ENCODE measurements around the gene APOM. TPM values are rescaled to one million over a fixed set of nuclear protein-coding genes. Genes with fewer than 3 reads are reported as not detected.

The APOM gene
- total RNA-seq, 1 experiment from 2014 or later = 3.5 TPM

- Mint-ChIP-seq H3K36me3 (peaks cover 29% of the 10 kb centered on the region), H3K4me1 (peaks cover 37% of the 10 kb centered on the region), H3K9me3 (no peaks in the 10 kb centered on the region), H3K27ac (peak overlapping the region; percentile 83), H3K27me3 (ENCODE audit: low read depth) (no peaks in the 10 kb centered on the region), H3K4me3 (peak overlapping the region; percentile 89)
- no peak for TF ChIP-seq MXD4 (CRISPR knock-in tag; IDR thresholded peaks at IDR 0.05; ENCODE audit: borderline replicate concordance)
- TF ChIP-seq SP1 (CRISPR knock-in tag; conservative IDR thresholded peaks at IDR 0.05) = no peak
- TF ChIP-seq E2F1 (CRISPR knock-in tag; IDR thresholded peaks at IDR 0.05) = no peak
- no peak for TF ChIP-seq CBFB (CRISPR knock-in tag; IDR thresholded peaks at IDR 0.05; ENCODE audit: low read depth)
- ATAC-seq (no peak; the same call in 1 of the 2 replicates), DNase-seq (ENCODE audit: low spot score) (no peak)
- POLR2A ChIA-PET = interaction anchor here (0.9 to 1.4 kb wide), 5 partner anchors 8 to 79 kb away, joined by 3 to 11 read pairs (median 4); partner anchors contain the start of genes ABHD16A, BAG6 and MSH5
- CTCF ChIA-PET = interaction anchor here (1.0 to 2.2 kb wide), 12 partner anchors 8 to 293 kb away, joined by 3 to 14 read pairs (median 8); partner anchors contain the start of genes ATP6V1G2, BAG6, CLIC1 and DDAH2
Measured at GRCh38 chr6:31659649-31660380, 4.1 kb downstream of the APOM start.

GRCh38 chr6:31660381-31661261 lies 4.9 kb downstream of the APOM start, which contains the start of gene C6orf47:
Gene C6orf47, minus strand, starts transcription at chr6:31660778. Its CDS starts 831 bp downstream, at chr6:31659947.
- Mint-ChIP-seq H3K27me3 (ENCODE audit: low read depth) (no peaks in the 10 kb centered on the region), H3K27ac (peak within 1 kb of the TSS; percentile 91), H3K4me1 (peaks cover 38% of the 10 kb centered on the region), H3K4me3 (peak within 1 kb of the TSS; percentile 89), H3K9me3 (no peaks in the 10 kb centered on the region), H3K36me3 (peaks cover 29% of the 10 kb centered on the region)
- POLR2A ChIA-PET = interaction anchor here (0.7 to 1.4 kb wide), 9 partner anchors 8 to 167 kb away, joined by 3 to 11 read pairs (median 4); partner anchors contain the start of genes ABHD16A, BAG6, DDAH2 and DDX39B
- CTCF ChIA-PET = interaction anchor here (0.8 to 2.2 kb wide), 17 partner anchors 9 to 292 kb away, joined by 3 to 14 read pairs (median 6); partner anchors contain the start of genes ATP6V1G2, BAG6, CLIC1 and DDAH2
- ATAC-seq (peak; percentile 83), DNase-seq (ENCODE audit: low spot score) (peak; percentile 89)
- no peak for TF ChIP-seq ZNF219 (CRISPR knock-in tag; IDR thresholded peaks at IDR 0.05; ENCODE audit: borderline replicate concordance)
- TF ChIP-seq FOXP1 (CRISPR knock-in tag; IDR thresholded peaks at IDR 0.05; ENCODE audit: borderline replicate concordance) = no peak
- TF ChIP-seq CREB1 (CRISPR knock-in tag; IDR thresholded peaks at IDR 0.05) = peak; percentile 12; the same call in 1 of the 2 replicates
- TF ChIP-seq NFATC4 (CRISPR knock-in tag; IDR thresholded peaks at IDR 0.05) = peak; percentile 81
- peak; percentile 89 for TF ChIP-seq PRRX2 (CRISPR knock-in tag; IDR thresholded peaks at IDR 0.05)
- no peak for TF ChIP-seq ZNF396 (CRISPR knock-in tag; IDR thresholded peaks at IDR 0.05; ENCODE audit: borderline replicate concordance)
- TF ChIP-seq JUN (CRISPR knock-in tag; IDR thresholded peaks at IDR 0.05) = no peak; the same call in 1 of the 2 replicates
- 0 out of 2 replicates have a peak, but pooled peaks have one; percentile 15 for TF ChIP-seq FOXK1 (CRISPR knock-in tag; IDR thresholded peaks at IDR 0.05)
- no peak for TF ChIP-seq STAT6 (CRISPR knock-in tag; conservative IDR thresholded peaks at IDR 0.05; ENCODE audit: low read depth)
- no peak for TF ChIP-seq SOX15 (CRISPR knock-in tag; IDR thresholded peaks at IDR 0.05)
- TF ChIP-seq PREB (CRISPR knock-in tag; IDR thresholded peaks at IDR 0.05; ENCODE audit: borderline replicate concordance) = 0 out of 2 replicates have a peak, but pooled peaks have one; percentile 66
- no peak for TF ChIP-seq ATF6 (CRISPR knock-in tag; IDR thresholded peaks at IDR 0.05)
- TF ChIP-seq TP53 (CRISPR knock-in tag; IDR thresholded peaks at IDR 0.05) = no peak
- no peak for TF ChIP-seq RORB (CRISPR knock-in tag; IDR thresholded peaks at IDR 0.05)
- 0 out of 2 replicates have a peak, but pooled peaks have one; percentile 18 for TF ChIP-seq ZNF532 (CRISPR knock-in tag; IDR thresholded peaks at IDR 0.05; ENCODE audit: borderline replicate concordance)
- peak; percentile 42; the same call in 1 of the 2 replicates for TF ChIP-seq ZNF317 (CRISPR knock-in tag; IDR thresholded peaks at IDR 0.05; ENCODE audit: borderline replicate concordance, low read depth)
